Hippocampal formation (tissue), 2 donors: Measurements from ENCODE around the gene TOMT.
"Not testable (repeated sequence)": the region's sequence is repeated elsewhere in the genome, so short reads cannot be mapped to it uniquely, and the experiment has no call there.

Source experiments
- DNase-seq, 2 donors: peaks; one replicate each; lab custom pipeline; 2025; lab: John Stamatoyannopoulos, UW

The TOMT gene

GRCh38 chr11:72127923-72128322 lies 22.2 kb downstream of the TOMT start:
- DNase-seq: no peak

- no peak for DNase-seq
Observed at GRCh38 chr11:72129381-72129780, 23.7 kb downstream of the TOMT start.

GRCh38 chr11:72132646-72133045 lies 26.9 kb downstream of the TOMT start:
- no peak for DNase-seq

GRCh38 chr11:72135473-72135872 lies 29.7 kb downstream of the TOMT start, which contains the start of gene FOLR3:
Gene FOLR3 (plus strand): TSS chr11:72135725. CDS start chr11:72135953, 228 bp downstream.
- DNase-seq: not testable (repeated sequence)

- no peak for DNase-seq
Observed at GRCh38 chr11:72135891-72136683, 30.4 kb downstream of the TOMT start.

GRCh38 chr11:72136684-72137262 lies 31.0 kb downstream of the TOMT start:
- no peak for DNase-seq

GRCh38 chr11:72138821-72139390 lies 33.2 kb downstream of the TOMT start:
- DNase-seq: no peak

GRCh38 chr11:72139500-72139899 lies 33.8 kb downstream of the TOMT start:
- DNase-seq: no peak

GRCh38 chr11:72140661-72141060 lies 34.9 kb downstream of the TOMT start:
- no peak for DNase-seq

- no peak for DNase-seq
Observed at GRCh38 chr11:72141066-72141465, 35.3 kb downstream of the TOMT start.

GRCh38 chr11:72142086-72142485 lies 36.4 kb downstream of the TOMT start:
- DNase-seq: not testable (repeated sequence)

GRCh38 chr11:72142543-72142942 lies 36.8 kb downstream of the TOMT start:
- DNase-seq: not testable (repeated sequence)

GRCh38 chr11:72144807-72145565 lies 39.3 kb downstream of the TOMT start:
- no peak for DNase-seq

- no peak for DNase-seq
Observed at GRCh38 chr11:72146625-72147024, 40.9 kb downstream of the TOMT start.

GRCh38 chr11:72150882-72151281 lies 45.2 kb downstream of the TOMT start:
- no peak for DNase-seq

- DNase-seq: not testable (repeated sequence)
Observed at GRCh38 chr11:72153874-72154273, 48.1 kb downstream of the TOMT start.

GRCh38 chr11:72154816-72155215 lies 49.1 kb downstream of the TOMT start:
- DNase-seq: no peak

GRCh38 chr11:72155751-72156150 lies 50.0 kb downstream of the TOMT start:
- no peak for DNase-seq

- DNase-seq: no peak
Observed at GRCh38 chr11:72157131-72157530, 51.4 kb downstream of the TOMT start.
